Uterus (tissue), 2 donors: Measurements from ENCODE around the gene NLGN1.

ENCODE experiments used
- CTCF ChIP-seq, 4 experiments: fragments of 200-600 bp in 2 of 4; fragments of 450-650 bp in 2 of 4; sonication (generic) in 2 of 4; IDR thresholded peaks; one replicate each; pipeline ENCODE4 v1.5.1; 2016 to 2019; ENCODE audit warnings: antibody characterized with exemption in 4 of 4, mild to moderate bottlenecking in 2 of 4, moderate library complexity in 1 of 4
- POLR2A ChIP-seq, 2 donors: fragments of 450-650 bp; IDR thresholded peaks; one replicate each; pipeline ENCODE4 v1.6.1; 2016; ENCODE audit warnings: antibody characterized with exemption in 2 of 2, mild to moderate bottlenecking in 1 of 2, moderate library complexity in 1 of 2

GRCh38 chr3:174303907-174304560, 906.5 kb downstream of the NLGN1 start:
- no peak for TF ChIP-seq CTCF (IDR thresholded peaks at IDR 0.05)
- no peak for TF ChIP-seq POLR2A (IDR thresholded peaks at IDR 0.05)
